Stimulated activated CD8-positive, alpha-beta memory T cell treated with anti-CD3 and anti-CD28 coated beads, Interleukin-15, amount 100 ng/mL, for 1 hour (primary cell): ENCODE data around the gene MICAL2.

Experiments used
- DNase-seq: peaks from one replicate; pipeline ENCODE4 v3.0.0-alpha.2; 2020; ENCODE audit warnings: low read depth

Gene MICAL2

GRCh38 chr11:12117611-12118010, 7.2 kb downstream of the MICAL2 start:
- DNase-seq = no peak

GRCh38 chr11:12118949-12119348, 8.6 kb downstream of the MICAL2 start:
- no peak for DNase-seq

- no peak for DNase-seq
Measured at GRCh38 chr11:12119502-12119901, 9.1 kb downstream of the MICAL2 start.

- no peak for DNase-seq
Measured at GRCh38 chr11:12120031-12121008, 9.9 kb downstream of the MICAL2 start.

GRCh38 chr11:12121011-12121410, 10.6 kb downstream of the MICAL2 start:
- no peak for DNase-seq

- no peak for DNase-seq
Measured at GRCh38 chr11:12121517-12121916, 11.1 kb downstream of the MICAL2 start.

GRCh38 chr11:12122083-12122482, 11.7 kb downstream of the MICAL2 start:
- DNase-seq = no peak

- DNase-seq = no peak
Measured at GRCh38 chr11:12123273-12123672, 12.9 kb downstream of the MICAL2 start.

GRCh38 chr11:12123799-12124198, 13.4 kb downstream of the MICAL2 start:
- DNase-seq = no peak

GRCh38 chr11:12124306-12124705, 13.9 kb downstream of the MICAL2 start:
- DNase-seq = no peak

GRCh38 chr11:12125609-12126149, 15.3 kb downstream of the MICAL2 start:
- DNase-seq = no peak

- no peak for DNase-seq
Measured at GRCh38 chr11:12126344-12127019, 16.1 kb downstream of the MICAL2 start.

GRCh38 chr11:12127206-12127898, 17.0 kb downstream of the MICAL2 start:
- no peak for DNase-seq

- no peak for DNase-seq
Measured at GRCh38 chr11:12128301-12128751, 17.9 kb downstream of the MICAL2 start.

GRCh38 chr11:12129227-12129626, 18.8 kb downstream of the MICAL2 start:
- no peak for DNase-seq

GRCh38 chr11:12130180-12130980, 20.0 kb downstream of the MICAL2 start:
- no peak for DNase-seq

- no peak for DNase-seq
Measured at GRCh38 chr11:12131943-12132789, 21.8 kb downstream of the MICAL2 start.

GRCh38 chr11:12132790-12133145, 22.4 kb downstream of the MICAL2 start:
- no peak for DNase-seq

GRCh38 chr11:12133547-12134235, 23.3 kb downstream of the MICAL2 start:
- DNase-seq = no peak

- no peak for DNase-seq
Measured at GRCh38 chr11:12134236-12134585, 23.8 kb downstream of the MICAL2 start.
